ENCODE data around the gene MINDY4. TPM values are rescaled to one million over a fixed set of nuclear protein-coding genes. Genes with fewer than 3 reads are reported as not detected.
A peak's percentile ranks its signal among the peaks of the same experiment; 100 is the strongest.

The MINDY4 gene
- total RNA-seq, 1 donor from 2014 or later = 13.8 TPM

DNA sequence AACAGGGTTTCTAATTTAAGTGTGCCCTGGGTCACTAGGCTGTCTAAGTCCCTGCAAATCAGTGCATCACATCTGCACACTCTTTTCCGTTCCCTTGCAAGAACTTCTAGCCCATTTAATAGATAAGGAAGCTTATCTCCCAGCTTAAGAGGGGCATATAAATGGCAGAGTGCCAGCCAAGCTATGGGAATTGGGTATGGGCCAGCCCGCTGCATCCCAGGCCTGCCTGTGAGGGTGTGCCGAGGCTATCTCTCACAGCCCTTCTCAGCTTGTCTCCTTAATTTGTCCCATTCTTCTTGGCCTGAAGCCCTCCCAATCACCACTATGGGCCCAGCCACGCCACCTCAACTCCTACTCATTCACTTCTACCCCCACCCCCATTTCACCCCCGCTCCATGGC lies 155.1 kb downstream of the MINDY4 start:
- TF ChIP-seq, protein P1, sequence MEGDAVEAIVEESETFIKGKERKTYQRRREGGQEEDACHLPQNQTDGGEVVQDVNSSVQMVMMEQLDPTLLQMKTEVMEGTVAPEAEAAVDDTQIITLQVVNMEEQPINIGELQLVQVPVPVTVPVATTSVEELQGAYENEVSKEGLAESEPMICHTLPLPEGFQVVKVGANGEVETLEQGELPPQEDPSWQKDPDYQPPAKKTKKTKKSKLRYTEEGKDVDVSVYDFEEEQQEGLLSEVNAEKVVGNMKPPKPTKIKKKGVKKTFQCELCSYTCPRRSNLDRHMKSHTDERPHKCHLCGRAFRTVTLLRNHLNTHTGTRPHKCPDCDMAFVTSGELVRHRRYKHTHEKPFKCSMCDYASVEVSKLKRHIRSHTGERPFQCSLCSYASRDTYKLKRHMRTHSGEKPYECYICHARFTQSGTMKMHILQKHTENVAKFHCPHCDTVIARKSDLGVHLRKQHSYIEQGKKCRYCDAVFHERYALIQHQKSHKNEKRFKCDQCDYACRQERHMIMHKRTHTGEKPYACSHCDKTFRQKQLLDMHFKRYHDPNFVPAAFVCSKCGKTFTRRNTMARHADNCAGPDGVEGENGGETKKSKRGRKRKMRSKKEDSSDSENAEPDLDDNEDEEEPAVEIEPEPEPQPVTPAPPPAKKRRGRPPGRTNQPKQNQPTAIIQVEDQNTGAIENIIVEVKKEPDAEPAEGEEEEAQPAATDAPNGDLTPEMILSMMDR (IDR thresholded peaks at IDR 0.05) = no peak
- ATAC-seq (peak in 1 of 2 donors; percentile 15), DNase-seq (peak; percentile 32)
- Histone ChIP-seq H3K27ac (no peak overlapping the region), H3K4me1 (peaks cover 19% of the 10 kb centered on the region), H3K9me3 (no peaks in the 10 kb centered on the region), H3K27me3 (ENCODE audit: low read depth) (no peaks in the 10 kb centered on the region), H3K4me3 (no peak overlapping the region), H3K36me3 (peaks cover 51% of the 10 kb centered on the region)
- intact Hi-C loops (cut with DNase I) = no loop called here

DNA sequence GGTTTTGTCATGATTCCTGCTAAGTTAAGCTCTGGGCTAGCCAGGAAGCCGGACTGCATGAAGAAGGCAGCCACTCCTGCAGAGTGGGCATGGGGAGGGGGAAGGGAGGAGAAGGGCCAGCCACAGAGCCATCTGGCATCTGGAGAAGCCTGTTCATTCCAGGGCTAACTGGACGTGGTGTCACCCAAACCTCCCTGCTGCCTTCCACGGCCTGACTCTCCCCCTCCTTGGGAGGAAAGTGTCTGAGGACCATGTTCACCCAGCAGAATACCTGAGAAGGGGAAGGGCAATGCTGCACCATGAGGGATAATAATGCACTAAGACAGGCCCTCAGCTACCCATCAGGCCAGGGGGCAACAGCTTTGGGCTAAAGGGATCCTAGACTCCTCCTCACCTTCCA lies 155.8 kb downstream of the MINDY4 start:
- Histone ChIP-seq H3K9me3 (no peaks in the 10 kb centered on the region), H3K4me3 (no peak overlapping the region), H3K4me1 (peaks cover 11% of the 10 kb centered on the region), H3K36me3 (peaks cover 44% of the 10 kb centered on the region), H3K27ac (no peak overlapping the region), H3K27me3 (ENCODE audit: low read depth) (no peaks in the 10 kb centered on the region)
- intact Hi-C loops (cut with DNase I) = no loop called here
- TF ChIP-seq, protein P1 (IDR thresholded peaks at IDR 0.05) = no peak
- ATAC-seq (no peak), DNase-seq (peak; percentile 13)

DNA sequence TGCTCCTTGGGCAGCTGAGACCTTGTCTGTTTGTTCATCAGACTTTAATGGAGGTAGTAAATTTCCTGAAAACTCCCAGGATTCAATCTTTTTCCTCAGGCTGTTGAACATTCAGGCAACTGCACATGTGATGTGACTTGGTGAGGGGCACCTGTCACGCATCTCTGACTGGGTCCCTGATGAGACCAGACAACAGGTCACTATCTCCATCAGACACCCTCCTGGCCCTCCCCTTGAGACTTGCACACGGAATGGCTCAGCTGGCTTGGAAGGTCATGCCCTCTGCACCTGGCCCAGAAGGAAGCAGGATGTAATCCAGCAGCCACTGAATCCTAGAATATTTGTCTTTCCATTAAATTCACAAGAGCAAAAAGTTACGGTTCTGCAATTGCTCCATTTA lies 156.3 kb downstream of the MINDY4 start:
- ATAC-seq (no peak), DNase-seq (no peak)
- no peak overlapping the region for H3K27ac ChIP-seq
- H3K4me3 ChIP-seq = no peak overlapping the region
- H3K4me1 ChIP-seq = peaks cover 6% of the 10 kb centered on the region
- no peaks in the 10 kb centered on the region for H3K27me3 ChIP-seq (ENCODE audit: low read depth)
- peaks cover 39% of the 10 kb centered on the region for H3K36me3 ChIP-seq
- intact Hi-C loops (cut with DNase I) = no loop called here
- TF ChIP-seq, protein P1 (IDR thresholded peaks at IDR 0.05) = no peak
- no peaks in the 10 kb centered on the region for H3K9me3 ChIP-seq

DNA sequence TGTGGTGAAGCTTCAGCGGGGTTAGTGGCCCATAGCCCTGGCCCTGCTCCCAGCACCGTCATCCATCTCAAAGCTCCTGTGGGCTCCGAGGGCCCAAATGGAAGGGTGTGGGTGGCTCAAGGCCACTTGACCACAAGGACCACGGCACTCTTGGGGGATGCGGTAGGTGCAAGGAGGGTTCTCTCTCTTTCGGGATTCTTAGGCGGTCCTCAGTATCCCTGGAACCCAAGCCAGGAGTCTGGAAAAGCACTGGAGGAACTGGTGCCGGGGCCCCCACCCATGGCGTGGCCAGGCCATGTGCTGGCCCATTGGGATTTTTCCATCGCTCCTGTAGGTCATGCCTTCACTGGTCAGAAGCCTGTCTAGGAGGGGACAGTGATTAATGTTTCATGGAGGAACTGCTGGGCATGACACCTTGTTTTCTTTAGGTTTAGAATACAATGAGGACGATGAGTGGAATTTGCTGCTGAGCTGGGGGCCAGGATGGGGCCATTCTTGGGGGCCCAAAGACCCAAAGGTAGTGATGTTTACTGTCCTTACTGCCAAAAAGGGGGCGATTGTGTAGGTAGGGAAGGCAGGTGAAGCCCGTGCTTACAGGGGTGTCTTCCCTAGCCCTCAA lies 157.1 kb downstream of the MINDY4 start:
- no peak overlapping the region for H3K27ac ChIP-seq
- DNase-seq (no peak), ATAC-seq (no peak)
- H3K4me3 ChIP-seq = no peak overlapping the region
- no peaks in the 10 kb centered on the region for H3K27me3 ChIP-seq (ENCODE audit: low read depth)
- H3K36me3 ChIP-seq = peaks cover 31% of the 10 kb centered on the region
- peaks cover 5% of the 10 kb centered on the region for H3K4me1 ChIP-seq
- TF ChIP-seq, protein P1 (IDR thresholded peaks at IDR 0.05) = no peak
- intact Hi-C loops (cut with DNase I) = no loop called here
- H3K9me3 ChIP-seq = no peaks in the 10 kb centered on the region

DNA sequence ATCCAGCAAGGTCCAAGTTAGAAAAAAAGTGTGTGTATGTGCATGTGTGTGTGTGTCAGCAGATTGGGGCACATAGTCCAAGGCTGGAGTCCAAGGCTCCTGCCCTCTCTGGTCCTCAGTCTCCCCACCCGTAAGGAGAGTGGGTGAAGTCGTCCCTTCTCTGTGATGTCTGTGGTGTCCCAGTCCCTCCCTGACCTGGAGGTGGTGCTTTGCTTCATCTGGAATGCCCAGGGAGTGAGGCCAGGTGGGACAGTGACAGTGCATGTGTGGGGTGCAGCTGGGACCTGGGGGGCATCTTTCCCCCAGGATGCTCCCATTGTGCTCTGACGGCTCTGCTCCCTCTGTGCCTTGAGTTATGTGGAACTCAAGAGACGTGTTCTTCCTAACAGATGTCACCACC lies 158.5 kb downstream of the MINDY4 start:
- Histone ChIP-seq H3K27ac (no peak overlapping the region), H3K9me3 (no peaks in the 10 kb centered on the region), H3K4me1 (peaks cover 10% of the 10 kb centered on the region), H3K36me3 (peaks cover 18% of the 10 kb centered on the region), H3K4me3 (no peak overlapping the region), H3K27me3 (ENCODE audit: low read depth) (no peaks in the 10 kb centered on the region)
- ATAC-seq = no peak
- DNase-seq = no peak
- TF ChIP-seq, protein P1 (IDR thresholded peaks at IDR 0.05) = no peak
- intact Hi-C loops (cut with DNase I) = no loop called here
